K562 (cell line): Measurements from ENCODE around the gene ZBTB18. TPM values are rescaled to one million over a fixed set of nuclear protein-coding genes. Genes with fewer than 3 reads are reported as not detected.

Experiments
- ARHGAP35 ChIP-seq: fragments of 450-650 bp; IDR thresholded peaks from 2 replicates; pipeline ENCODE4 v1.6.1; 2018; ENCODE audit not compliant: partially characterized antibody
- CBX8 ChIP-seq: fragments of 200-600 bp; sonication (generic); IDR thresholded peaks from 2 replicates; pipeline ENCODE4 v1.6.1; 2012; ENCODE audit warnings: borderline replicate concordance, mixed run types, low read depth, mild to moderate bottlenecking, moderate library complexity, mixed read lengths, low read length, control low read depth, inconsistent platforms; ENCODE audit not compliant: poor library complexity, severe bottlenecking; ENCODE audit errors: extremely low read depth
- ELF4 ChIP-seq: fragments of 450-650 bp; formaldehyde crosslinking; IDR thresholded peaks from 2 replicates; pipeline ENCODE4 v1.4.0; 2022; ENCODE audit warnings: missing genetic modification characterization
- GATA2 ChIP-seq: sonication (generic); formaldehyde crosslinking; IDR thresholded peaks from 2 replicates; pipeline ENCODE4 v1.4.0; 2020; ENCODE audit warnings: mild to moderate bottlenecking, missing genetic modification reagents
- HNRNPUL1 ChIP-seq: fragments of 200-400 bp; formaldehyde crosslinking; IDR thresholded peaks from 2 replicates; pipeline ENCODE4 v1.6.1; 2017; ENCODE audit warnings: low read length
- PHTF2 ChIP-seq: fragments of 250-450 bp; sonication (Bioruptor Pico); IDR thresholded peaks from 2 replicates; pipeline ENCODE4 v1.5.0; 2021; ENCODE audit warnings: mild to moderate bottlenecking
- PURB ChIP-seq: sonication (generic); formaldehyde crosslinking; IDR thresholded peaks from 2 replicates; pipeline ENCODE4 v1.9.0; 2021; ENCODE audit warnings: low read depth, mild to moderate bottlenecking, missing genetic modification reagents
- SIN3B ChIP-seq: fragments of 450-650 bp; IDR thresholded peaks from 2 replicates; pipeline ENCODE4 v1.6.1; 2017; ENCODE audit warnings: low read depth, mild to moderate bottlenecking, moderate library complexity
- STAT6 ChIP-seq: sonication (generic); formaldehyde crosslinking; IDR thresholded peaks from 2 replicates; pipeline ENCODE4 v1.8.1; 2023; ENCODE audit warnings: mild to moderate bottlenecking, missing genetic modification reagents
- TAL1 ChIP-seq: fragments of 450-650 bp; IDR thresholded peaks from 2 replicates; pipeline ENCODE4 v1.6.1; 2016; ENCODE audit warnings: mild to moderate bottlenecking
- TARDBP ChIP-seq: fragments of 450-650 bp; IDR thresholded peaks from 2 replicates; pipeline ENCODE4 v1.6.1; 2016
- ZBTB12 ChIP-seq: fragments of 250-450 bp; sonication (Bioruptor Pico); IDR thresholded peaks from 2 replicates; pipeline ENCODE4 v1.4.0; 2020
- polyA plus RNA-seq, 8 experiments: library from polyadenylated mRNA; depleted of rRNA in 4 of 8; stranded (reverse) in 5 of 8; unstranded in 3 of 8; fragments of >200 nt; fragmentation: Nextera tagmentation in 2 of 8; fragmentation: Illumina TruSeq in 1 of 8; extraction: Ambion mirVana in 2 of 8; extraction: Trizol in 1 of 8; gene quantifications; 2 replicates each; pipeline versions ENCODE4 v1.2.1 to v1.2.3, GENCODE V29; 2011 to 2014; ENCODE audit warnings: inconsistent platforms in 1 of 8, missing spikeins in 1 of 8
- total RNA-seq, 7 experiments: library from RNA; depleted of rRNA in 6 of 7; stranded (reverse); fragments of >200 nt in 6 of 7; fragmentation: Illumina TruSeq in 2 of 7; extraction: Trizol in 2 of 7; gene quantifications; 2 replicates each; pipeline versions ENCODE4 v1.2.1 to v1.2.3, GENCODE V29; 2011 to 2021; ENCODE audit warnings: low replicate concordance in 1 of 7
- TF ChIP-seq, protein P1 (sequence below): fragments of 150-350 bp; conservative IDR thresholded peaks from 2 replicates; pipeline ENCODE4 v1.6.1; 2014; ENCODE audit warnings: low read length
- TF ChIP-seq, protein P2 (sequence below): IDR thresholded peaks from 3 replicates; pipeline ENCODE4 v1.6.1; 2011; ENCODE audit warnings: borderline replicate concordance, mild to moderate bottlenecking, moderate library complexity; ENCODE audit not compliant: insufficient read length; ENCODE audit errors: extremely low read depth
- TF ChIP-seq, protein P3 (sequence below): sonication (generic); formaldehyde crosslinking; IDR thresholded peaks from 2 replicates; pipeline ENCODE4 v1.8.0; 2022; ENCODE audit warnings: missing genetic modification reagents, mild to moderate bottlenecking, borderline replicate concordance

Gene ZBTB18
- total and polyA plus RNA-seq, 9 of the 15 experiments (the other 6 are each of a cell fraction or from before 2014, with no cell fraction given): 0.13 to 2.6 (median 1.6) TPM

- no peak for TF ChIP-seq STAT6 (CRISPR knock-in tag)
- no peak for TF ChIP-seq ARHGAP35
- TF ChIP-seq PHTF2: no peak
- 0 out of 2 replicates have a peak, but pooled peaks have one; percentile 50 for TF ChIP-seq GATA2 (CRISPR knock-in tag)
- TF ChIP-seq, protein P1, sequence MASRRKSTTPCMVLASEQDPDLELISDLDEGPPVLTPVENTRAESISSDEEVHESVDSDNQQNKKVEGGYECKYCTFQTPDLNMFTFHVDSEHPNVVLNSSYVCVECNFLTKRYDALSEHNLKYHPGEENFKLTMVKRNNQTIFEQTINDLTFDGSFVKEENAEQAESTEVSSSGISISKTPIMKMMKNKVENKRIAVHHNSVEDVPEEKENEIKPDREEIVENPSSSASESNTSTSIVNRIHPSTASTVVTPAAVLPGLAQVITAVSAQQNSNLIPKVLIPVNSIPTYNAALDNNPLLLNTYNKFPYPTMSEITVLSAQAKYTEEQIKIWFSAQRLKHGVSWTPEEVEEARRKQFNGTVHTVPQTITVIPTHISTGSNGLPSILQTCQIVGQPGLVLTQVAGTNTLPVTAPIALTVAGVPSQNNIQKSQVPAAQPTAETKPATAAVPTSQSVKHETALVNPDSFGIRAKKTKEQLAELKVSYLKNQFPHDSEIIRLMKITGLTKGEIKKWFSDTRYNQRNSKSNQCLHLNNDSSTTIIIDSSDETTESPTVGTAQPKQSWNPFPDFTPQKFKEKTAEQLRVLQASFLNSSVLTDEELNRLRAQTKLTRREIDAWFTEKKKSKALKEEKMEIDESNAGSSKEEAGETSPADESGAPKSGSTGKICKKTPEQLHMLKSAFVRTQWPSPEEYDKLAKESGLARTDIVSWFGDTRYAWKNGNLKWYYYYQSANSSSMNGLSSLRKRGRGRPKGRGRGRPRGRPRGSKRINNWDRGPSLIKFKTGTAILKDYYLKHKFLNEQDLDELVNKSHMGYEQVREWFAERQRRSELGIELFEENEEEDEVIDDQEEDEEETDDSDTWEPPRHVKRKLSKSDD: no peak
- TF ChIP-seq HNRNPUL1: no peak
- no peak for TF ChIP-seq ZBTB12 (CRISPR knock-in tag)
- no peak for TF ChIP-seq PURB (CRISPR knock-in tag)
- peak; percentile 60 for TF ChIP-seq CBX8
- TF ChIP-seq SIN3B: no peak
- TF ChIP-seq, protein P2, sequence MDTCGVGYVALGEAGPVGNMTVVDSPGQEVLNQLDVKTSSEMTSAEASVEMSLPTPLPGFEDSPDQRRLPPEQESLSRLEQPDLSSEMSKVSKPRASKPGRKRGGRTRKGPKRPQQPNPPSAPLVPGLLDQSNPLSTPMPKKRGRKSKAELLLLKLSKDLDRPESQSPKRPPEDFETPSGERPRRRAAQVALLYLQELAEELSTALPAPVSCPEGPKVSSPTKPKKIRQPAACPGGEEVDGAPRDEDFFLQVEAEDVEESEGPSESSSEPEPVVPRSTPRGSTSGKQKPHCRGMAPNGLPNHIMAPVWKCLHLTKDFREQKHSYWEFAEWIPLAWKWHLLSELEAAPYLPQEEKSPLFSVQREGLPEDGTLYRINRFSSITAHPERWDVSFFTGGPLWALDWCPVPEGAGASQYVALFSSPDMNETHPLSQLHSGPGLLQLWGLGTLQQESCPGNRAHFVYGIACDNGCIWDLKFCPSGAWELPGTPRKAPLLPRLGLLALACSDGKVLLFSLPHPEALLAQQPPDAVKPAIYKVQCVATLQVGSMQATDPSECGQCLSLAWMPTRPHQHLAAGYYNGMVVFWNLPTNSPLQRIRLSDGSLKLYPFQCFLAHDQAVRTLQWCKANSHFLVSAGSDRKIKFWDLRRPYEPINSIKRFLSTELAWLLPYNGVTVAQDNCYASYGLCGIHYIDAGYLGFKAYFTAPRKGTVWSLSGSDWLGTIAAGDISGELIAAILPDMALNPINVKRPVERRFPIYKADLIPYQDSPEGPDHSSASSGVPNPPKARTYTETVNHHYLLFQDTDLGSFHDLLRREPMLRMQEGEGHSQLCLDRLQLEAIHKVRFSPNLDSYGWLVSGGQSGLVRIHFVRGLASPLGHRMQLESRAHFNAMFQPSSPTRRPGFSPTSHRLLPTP: no peak
- 0 out of 2 replicates have a peak, but pooled peaks have one; percentile 33 for TF ChIP-seq ELF4
- no peak for TF ChIP-seq TAL1
- 0 out of 2 replicates have a peak, but pooled peaks have one; percentile 22 for TF ChIP-seq TARDBP
- TF ChIP-seq, protein P3, sequence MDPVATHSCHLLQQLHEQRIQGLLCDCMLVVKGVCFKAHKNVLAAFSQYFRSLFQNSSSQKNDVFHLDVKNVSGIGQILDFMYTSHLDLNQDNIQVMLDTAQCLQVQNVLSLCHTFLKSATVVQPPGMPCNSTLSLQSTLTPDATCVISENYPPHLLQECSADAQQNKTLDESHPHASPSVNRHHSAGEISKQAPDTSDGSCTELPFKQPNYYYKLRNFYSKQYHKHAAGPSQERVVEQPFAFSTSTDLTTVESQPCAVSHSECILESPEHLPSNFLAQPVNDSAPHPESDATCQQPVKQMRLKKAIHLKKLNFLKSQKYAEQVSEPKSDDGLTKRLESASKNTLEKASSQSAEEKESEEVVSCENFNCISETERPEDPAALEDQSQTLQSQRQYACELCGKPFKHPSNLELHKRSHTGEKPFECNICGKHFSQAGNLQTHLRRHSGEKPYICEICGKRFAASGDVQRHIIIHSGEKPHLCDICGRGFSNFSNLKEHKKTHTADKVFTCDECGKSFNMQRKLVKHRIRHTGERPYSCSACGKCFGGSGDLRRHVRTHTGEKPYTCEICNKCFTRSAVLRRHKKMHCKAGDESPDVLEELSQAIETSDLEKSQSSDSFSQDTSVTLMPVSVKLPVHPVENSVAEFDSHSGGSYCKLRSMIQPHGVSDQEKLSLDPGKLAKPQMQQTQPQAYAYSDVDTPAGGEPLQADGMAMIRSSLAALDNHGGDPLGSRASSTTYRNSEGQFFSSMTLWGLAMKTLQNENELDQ (CRISPR knock-in tag): no peak
Observed at GRCh38 chr1:244046907-244047611, 4.0 kb upstream of the ZBTB18 start (continued).
